OCI-LY3 (cell line): ENCODE measurements around the gene ERLIN1.

Experiments used
- EZH2phosphoT487 ChIP-seq: fragments of 200-600 bp; shearing (Covaris generic); IDR thresholded peaks from 2 replicates; pipeline ENCODE4 v1.6.1; 2018; ENCODE audit warnings: antibody characterized with exemption, mixed run types, low read depth
- TF ChIP-seq, protein P1 (sequence below): fragments of 200-600, 300-600 bp; sonication (generic); IDR thresholded peaks from 2 replicates; pipeline ENCODE4 v1.5.1; 2014; ENCODE audit warnings: antibody characterized with exemption, low read length, low read depth

DNA sequence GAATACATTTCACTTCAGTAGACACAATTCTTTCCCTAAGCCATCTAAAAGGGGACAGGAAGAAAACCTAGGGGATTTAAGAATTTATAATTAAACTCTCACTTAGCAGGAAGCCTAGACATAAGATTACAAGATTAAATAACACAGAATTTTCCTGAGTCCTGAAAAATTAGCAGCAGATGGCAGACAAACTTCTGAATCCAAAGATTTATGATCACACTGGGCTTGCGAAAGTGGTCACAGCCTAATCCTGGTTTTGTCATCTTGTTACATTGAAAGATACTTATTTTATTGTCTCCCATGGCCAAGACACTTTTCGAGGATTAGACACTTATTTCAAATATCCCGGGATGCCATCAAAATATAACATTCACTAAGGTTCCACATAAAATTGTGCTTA lies 2.9 kb downstream of the ERLIN1 start:
- TF ChIP-seq, protein P1, sequence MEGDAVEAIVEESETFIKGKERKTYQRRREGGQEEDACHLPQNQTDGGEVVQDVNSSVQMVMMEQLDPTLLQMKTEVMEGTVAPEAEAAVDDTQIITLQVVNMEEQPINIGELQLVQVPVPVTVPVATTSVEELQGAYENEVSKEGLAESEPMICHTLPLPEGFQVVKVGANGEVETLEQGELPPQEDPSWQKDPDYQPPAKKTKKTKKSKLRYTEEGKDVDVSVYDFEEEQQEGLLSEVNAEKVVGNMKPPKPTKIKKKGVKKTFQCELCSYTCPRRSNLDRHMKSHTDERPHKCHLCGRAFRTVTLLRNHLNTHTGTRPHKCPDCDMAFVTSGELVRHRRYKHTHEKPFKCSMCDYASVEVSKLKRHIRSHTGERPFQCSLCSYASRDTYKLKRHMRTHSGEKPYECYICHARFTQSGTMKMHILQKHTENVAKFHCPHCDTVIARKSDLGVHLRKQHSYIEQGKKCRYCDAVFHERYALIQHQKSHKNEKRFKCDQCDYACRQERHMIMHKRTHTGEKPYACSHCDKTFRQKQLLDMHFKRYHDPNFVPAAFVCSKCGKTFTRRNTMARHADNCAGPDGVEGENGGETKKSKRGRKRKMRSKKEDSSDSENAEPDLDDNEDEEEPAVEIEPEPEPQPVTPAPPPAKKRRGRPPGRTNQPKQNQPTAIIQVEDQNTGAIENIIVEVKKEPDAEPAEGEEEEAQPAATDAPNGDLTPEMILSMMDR, result no peak
- TF ChIP-seq EZH2phosphoT487, result no peak
